GM12874 (cell line): Measurements from ENCODE around the gene C1orf159.

ENCODE experiments used
- TF ChIP-seq, protein P1 (sequence below): IDR thresholded peaks from 2 replicates; pipeline ENCODE4 v1.5.1; 2011; ENCODE audit warnings: low read depth, mild to moderate bottlenecking, control low read depth, low read length, moderate library complexity; ENCODE audit not compliant: insufficient read depth

C1orf159 gene

DNA sequence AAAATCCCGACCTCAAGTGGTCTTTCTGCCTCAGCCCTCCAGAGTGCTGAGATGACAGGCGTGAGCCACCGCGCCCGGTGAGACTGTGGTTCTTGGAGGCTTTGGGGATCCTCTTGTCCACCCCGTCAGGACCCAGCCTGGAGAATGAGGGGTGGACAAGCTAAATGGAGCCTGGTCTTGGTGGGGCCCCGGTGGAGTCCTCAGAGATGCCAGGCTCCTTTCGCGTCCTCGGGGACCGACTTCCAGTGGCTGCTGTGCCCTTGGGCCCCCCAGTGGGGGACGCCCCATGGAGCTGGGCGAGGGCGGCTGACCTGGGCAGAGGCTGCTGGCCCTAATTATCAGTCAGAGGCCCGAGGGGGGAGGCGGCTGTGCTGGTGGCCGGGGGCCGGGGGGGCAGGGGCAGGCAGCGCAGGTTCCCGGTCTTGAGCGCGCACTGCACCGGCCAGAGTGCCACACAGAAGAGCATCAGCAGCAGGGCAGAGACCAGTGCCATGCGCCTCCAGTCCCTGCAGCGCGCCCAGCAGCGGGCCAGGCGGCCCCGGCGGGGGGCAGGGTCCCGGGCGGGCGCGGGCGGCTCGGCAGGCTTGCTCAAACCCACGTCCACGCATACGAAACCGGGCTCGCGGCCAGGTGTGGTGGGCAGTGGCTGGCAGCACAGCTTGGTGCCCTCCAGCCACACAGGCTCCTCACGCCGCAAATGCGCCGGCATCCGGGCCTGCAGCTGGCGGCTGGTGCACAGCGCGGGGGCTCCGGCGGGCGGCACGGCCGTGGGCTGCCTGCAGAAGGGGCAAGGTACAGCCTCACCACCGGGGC, 44.2 kb downstream of the C1orf159 start:
- TF ChIP-seq, protein P1, sequence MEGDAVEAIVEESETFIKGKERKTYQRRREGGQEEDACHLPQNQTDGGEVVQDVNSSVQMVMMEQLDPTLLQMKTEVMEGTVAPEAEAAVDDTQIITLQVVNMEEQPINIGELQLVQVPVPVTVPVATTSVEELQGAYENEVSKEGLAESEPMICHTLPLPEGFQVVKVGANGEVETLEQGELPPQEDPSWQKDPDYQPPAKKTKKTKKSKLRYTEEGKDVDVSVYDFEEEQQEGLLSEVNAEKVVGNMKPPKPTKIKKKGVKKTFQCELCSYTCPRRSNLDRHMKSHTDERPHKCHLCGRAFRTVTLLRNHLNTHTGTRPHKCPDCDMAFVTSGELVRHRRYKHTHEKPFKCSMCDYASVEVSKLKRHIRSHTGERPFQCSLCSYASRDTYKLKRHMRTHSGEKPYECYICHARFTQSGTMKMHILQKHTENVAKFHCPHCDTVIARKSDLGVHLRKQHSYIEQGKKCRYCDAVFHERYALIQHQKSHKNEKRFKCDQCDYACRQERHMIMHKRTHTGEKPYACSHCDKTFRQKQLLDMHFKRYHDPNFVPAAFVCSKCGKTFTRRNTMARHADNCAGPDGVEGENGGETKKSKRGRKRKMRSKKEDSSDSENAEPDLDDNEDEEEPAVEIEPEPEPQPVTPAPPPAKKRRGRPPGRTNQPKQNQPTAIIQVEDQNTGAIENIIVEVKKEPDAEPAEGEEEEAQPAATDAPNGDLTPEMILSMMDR: no peak

DNA sequence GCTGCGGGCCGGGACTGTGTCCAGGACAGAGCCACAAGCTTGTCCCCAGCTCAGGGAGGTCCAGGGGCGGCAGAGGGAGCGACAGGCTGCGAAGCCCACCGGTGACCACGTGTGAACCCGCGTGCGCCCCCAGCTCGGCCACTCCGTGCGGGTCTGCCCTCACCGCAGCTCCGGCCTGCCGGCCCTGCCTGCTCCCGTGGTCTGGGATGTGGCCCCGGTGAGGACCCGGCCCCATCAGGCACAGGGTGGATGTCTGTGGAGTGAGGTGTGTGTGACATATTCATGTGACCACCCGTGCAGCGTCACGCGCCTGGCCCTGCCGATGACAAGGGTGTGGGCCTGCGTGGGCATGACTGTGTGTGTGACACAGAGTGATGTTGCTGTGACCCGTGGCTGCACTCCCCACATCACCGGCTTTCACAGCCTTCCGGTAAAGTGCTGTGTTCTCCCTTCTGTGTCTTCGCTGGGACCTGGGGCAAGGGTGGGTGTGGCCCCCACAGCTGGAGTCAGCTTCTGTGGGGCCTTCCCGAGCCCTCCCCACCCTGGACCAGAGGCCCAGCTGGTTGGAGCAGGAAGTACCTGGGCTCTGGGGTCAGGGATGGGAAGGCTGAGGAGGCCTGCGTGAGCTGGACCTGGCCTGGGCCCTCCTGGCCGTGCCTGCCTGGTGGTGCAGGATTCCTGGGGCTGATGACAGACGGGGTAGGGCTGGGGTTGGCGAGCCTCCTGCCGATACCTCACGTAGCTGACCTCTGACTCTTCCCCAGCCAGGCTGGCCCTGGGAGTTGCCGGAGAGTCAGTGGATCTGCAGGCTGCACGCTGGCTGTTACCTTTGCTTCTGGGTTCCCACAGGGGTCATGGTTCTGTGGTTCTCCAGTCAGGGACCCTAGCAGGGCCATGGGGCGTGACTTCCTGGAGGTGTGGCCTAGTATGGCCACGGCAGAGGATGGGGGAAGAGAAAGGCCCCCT, 45.9 kb downstream of the C1orf159 start:
- TF ChIP-seq, protein P1: no peak

DNA sequence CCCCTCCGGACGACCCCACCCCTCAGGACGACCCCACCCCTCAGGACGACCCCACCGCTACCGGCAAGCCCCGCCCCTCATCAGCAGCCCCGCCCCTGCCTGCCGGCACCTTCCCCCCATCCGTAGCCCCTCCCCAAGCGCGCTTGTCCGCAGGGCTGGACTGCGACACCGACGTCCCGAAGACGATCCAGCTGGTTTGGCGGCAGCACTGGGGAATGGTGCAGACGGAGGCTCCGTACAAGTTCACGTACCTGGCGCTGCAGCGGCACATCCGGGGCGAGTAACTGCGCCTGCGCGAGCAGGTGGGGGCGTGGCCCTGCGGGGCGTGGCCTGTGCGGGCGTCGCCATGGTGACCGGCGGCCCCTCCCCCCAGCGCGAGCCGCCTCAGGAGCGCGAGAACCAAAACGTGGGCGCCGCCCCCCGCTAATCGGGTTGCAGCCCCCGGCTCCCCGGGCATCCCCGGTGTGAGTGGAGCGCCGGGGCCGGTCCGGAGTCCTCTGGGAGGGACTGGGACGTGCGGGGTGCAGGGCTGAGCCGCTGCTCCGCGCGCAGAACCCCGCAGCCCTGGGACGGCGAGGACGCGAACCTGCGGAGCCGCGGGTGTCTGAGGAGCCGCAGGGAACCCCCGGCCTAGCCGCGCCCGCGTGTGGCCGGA, 46.7 kb downstream of the C1orf159 start:
- TF ChIP-seq, protein P1: no peak

DNA sequence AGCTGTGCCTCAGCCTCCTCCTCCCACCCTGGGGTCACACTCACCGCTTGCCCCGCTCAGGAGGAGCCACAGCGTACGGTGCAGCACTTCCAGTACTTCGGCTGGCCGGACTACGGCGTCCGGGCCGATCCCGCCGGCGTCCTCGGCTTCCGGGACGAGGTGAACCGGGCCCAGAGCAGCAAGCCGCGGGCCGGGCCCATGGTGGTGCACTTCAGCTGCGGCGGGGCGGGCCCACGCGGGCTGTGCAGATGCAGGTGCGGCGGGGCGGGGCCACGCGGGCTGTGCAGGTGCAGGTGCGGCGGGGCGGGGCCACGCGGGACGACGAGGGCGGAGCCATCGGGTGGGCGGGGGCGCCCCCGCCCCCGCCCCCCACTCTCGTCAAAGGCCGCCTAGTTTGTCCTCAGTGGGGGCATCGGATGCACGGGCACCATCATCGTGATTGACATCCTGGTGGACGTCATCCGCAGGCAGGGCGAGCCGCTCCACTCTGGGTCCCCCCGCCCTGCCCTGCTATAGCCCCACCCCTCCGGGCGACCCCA, 47.3 kb downstream of the C1orf159 start:
- TF ChIP-seq, protein P1: no peak

DNA sequence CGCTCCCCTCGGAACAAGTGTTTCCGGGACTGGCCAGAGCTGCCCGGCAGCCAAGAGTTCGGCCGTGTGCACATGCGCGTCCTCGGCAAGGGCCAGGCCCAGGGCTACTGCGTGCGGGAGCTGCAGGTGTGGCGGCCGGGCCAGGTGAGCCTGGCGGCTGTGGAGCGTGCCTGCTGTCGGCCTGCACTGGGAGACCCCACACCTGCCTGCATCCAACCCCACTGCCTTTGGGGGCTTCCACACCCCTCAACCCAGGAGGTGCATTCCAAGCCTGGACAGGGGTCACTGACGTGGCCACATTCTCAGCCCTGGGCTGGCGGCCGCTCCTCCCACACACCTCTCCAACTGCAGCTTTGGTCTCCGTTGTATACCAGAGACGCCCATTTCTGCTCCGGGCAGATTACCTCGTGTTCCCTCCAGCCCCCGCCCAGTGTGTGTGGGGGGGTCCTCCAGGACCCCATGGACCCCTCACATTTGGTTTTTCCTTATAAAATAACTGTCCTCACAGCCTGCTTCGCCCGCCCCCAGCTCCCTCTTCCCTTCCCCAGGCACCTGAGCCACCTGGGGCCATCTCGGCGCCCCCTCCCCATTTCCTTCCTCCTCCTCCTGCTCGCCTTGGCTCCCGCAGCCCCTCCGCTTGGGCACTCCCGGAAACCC, 47.9 kb downstream of the C1orf159 start:
- TF ChIP-seq, protein P1: no peak

DNA sequence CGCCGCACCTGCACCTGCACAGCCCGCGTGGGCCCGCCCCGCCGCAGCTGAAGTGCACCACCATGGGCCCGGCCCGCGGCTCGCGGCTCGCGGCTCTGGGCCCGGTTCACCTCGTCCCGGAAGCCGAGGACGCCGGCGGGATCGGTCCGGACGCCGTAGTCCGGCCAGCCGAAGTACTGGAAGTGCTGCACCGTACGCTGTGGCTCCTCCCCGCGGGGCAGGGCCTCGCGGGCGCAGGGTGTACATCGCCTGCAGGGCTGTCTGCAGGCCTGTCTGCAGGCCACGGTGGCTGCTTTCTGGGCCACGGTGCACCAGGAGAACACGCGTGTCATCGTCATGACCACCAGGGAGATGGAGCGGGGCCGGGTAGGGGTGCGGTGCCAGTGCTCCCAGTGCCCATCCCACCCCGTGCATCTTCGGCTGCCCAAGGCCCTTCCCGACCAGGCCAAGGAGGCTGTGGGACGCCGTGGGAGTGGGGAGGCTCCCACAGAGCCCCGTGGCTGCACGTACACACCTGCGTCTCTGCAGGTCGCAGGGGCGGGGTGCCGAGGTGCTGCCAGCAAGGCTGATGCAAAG, 48.5 kb downstream of the C1orf159 start:
- TF ChIP-seq, protein P1: no peak
